PC-3 (cell line): ENCODE data around the gene DMTF1. TPM values are rescaled to one million over a fixed set of nuclear protein-coding genes. Genes with fewer than 3 reads are reported as not detected.
"Not testable (repeated sequence)": the region's sequence is repeated elsewhere in the genome, so short reads cannot be mapped to it uniquely, and the experiment has no call there.

Source experiments
- ATAC-seq: fragments of 200-7000 bp; cut with Tn5 transposase; 2 replicates; pipeline ENCODE4 v1.9.1; 2020; ENCODE audit warnings: mild to moderate bottlenecking, moderate library complexity
- BruUV-seq: library from RNA; stranded (reverse); fragments of 400-500 nt; replicated peaks from 2 replicates; lab custom pipeline; 2021; lab: Mats Ljungman, UMichigan
- CTCF ChIA-PET: fragments of 300-600 bp; sonication (Branson Sonifier 250); formaldehyde crosslinking; loops from one replicate; lab custom pipeline; 2022; ENCODE audit warnings: antibody characterized with exemption; lab: Charles Lee
- POLR2A ChIA-PET: fragments of 300-600 bp; sonication (Branson Sonifier 250); formaldehyde crosslinking; loops from one replicate; lab custom pipeline; 2022; ENCODE audit warnings: antibody characterized with exemption; ENCODE audit not compliant: unreplicated experiment; lab: Charles Lee
- DNase-seq: peaks from one replicate; pipeline ENCODE4 v3.0.0-alpha.2; 2015
- H2AFZ ChIP-seq: fragments of 300-600 bp; sonication (generic); 2 replicates; pipeline ENCODE4 v1.6.0; 2016; ENCODE audit warnings: antibody characterized with exemption, low read length
- H3F3A ChIP-seq: fragments of 300-600 bp; sonication (generic); one replicate; pipeline ENCODE4 v1.6.0; 2017; ENCODE audit warnings: antibody characterized with exemption, low read length, control low read depth, mild to moderate bottlenecking; ENCODE audit not compliant: unreplicated experiment
- H3K27ac ChIP-seq: fragments of 300-600 bp; sonication (generic); 2 replicates; pipeline ENCODE4 v1.5.1; 2016; ENCODE audit warnings: mild to moderate bottlenecking, low read length
- H3K27me3 ChIP-seq: fragments of 300-600 bp; sonication (generic); 2 replicates; pipeline ENCODE4 v1.6.1; 2016; ENCODE audit warnings: low read length, mixed read lengths
- H3K36me3 ChIP-seq: fragments of 300-600 bp; sonication (generic); 2 replicates; pipeline ENCODE4 v1.6.1; 2016; ENCODE audit warnings: low read depth, mixed run types, low read length, mixed read lengths
- H3K4me1 ChIP-seq: fragments of 300-600 bp; sonication (generic); 2 replicates; pipeline ENCODE4 v1.5.1; 2016; ENCODE audit warnings: low read length; ENCODE audit not compliant: insufficient read depth
- H3K4me2 ChIP-seq: fragments of 300-600 bp; sonication (generic); 2 replicates; pipeline ENCODE4 v1.6.0; 2016; ENCODE audit warnings: low read length
- H3K4me3 ChIP-seq: fragments of 300-600 bp; sonication (generic); 2 replicates; pipeline ENCODE4 v1.5.1; 2016; ENCODE audit warnings: mild to moderate bottlenecking, low read length, mixed read lengths
- H3K79me2 ChIP-seq: fragments of 300-600 bp; sonication (generic); 2 replicates; pipeline ENCODE4 v1.6.1; 2017; ENCODE audit warnings: low read length, mixed read lengths
- H3K9ac ChIP-seq: fragments of 300-600 bp; sonication (generic); 2 replicates; pipeline ENCODE4 v1.6.0; 2016; ENCODE audit warnings: mild to moderate bottlenecking, low read length
- H3K9me2 ChIP-seq: fragments of 300-600 bp; sonication (generic); replicated peaks from 2 replicates; pipeline ENCODE4 v1.6.1; 2016; ENCODE audit warnings: mixed run types, low read length, mixed read lengths
- H3K9me3 ChIP-seq: fragments of 300-600 bp; sonication (generic); 2 replicates; pipeline ENCODE4 v1.6.1; 2016; ENCODE audit warnings: low read length, mixed read lengths
- H4K20me1 ChIP-seq: fragments of 300-600 bp; sonication (generic); 2 replicates; pipeline ENCODE4 v1.6.1; 2016; ENCODE audit warnings: low read length, mixed read lengths
- CTCF ChIP-seq: fragments of 300-600 bp; sonication (generic); conservative IDR thresholded peaks from 2 replicates; pipeline ENCODE4 v1.5.1; 2017; ENCODE audit warnings: antibody characterized with exemption, low read depth, mild to moderate bottlenecking, low read length
- EZH2 ChIP-seq: fragments of 300-600 bp; sonication (generic); IDR thresholded peaks from one replicate; pipeline ENCODE4 v1.6.1; 2017; ENCODE audit warnings: antibody characterized with exemption, mild to moderate bottlenecking, low read length; ENCODE audit not compliant: unreplicated experiment
- EZH2phosphoT487 ChIP-seq: fragments of 300-600 bp; sonication (generic); IDR thresholded peaks from 2 replicates; pipeline ENCODE4 v1.6.1; 2018; ENCODE audit warnings: mild to moderate bottlenecking, antibody characterized with exemption, low read length, borderline replicate concordance
- intact Hi-C: fragments of 100-400 bp; cut with micrococcal nuclease; formaldehyde crosslinking; loops from 2 replicates; pipeline ENCODE4 v1.9.0; 2023
- total RNA-seq: library from RNA; depleted of rRNA; stranded (reverse); fragments of >200 nt; gene quantifications from 2 replicates; pipeline ENCODE4 v1.2.3, GENCODE V29; 2014

The DMTF1 gene
- total RNA-seq, 1 experiment from 2014 or later, result 43.6 TPM

DNA sequence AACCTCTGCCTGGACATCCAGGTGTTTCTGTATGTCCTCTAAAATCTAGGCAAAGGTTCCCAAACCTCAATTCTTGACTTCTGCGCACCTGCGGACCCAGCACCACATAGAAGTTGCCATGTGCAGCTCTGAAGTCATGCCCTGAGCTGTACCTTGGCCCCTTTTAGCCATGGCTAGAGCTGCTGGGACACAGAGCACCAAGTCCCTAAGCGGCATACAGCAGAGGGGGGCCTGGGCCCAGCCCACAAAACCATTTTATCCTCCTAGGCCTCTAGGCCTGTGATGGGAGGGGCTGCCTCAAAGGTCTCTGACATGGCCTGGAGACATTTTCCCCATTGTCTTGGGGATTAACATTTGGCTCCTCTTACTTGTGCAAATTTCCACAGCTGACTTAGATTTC is 52.7 kb downstream of the DMTF1 start:
- CTCF ChIA-PET, result interaction anchor here (0.6 kb wide), 1 partner anchor 12 kb away, joined by 3 read pairs; no protein-coding TSS in a partner anchor
- no peak for ATAC-seq
- Histone ChIP-seq H3K9ac (no peak overlapping the region), H3K9me2 (no peaks in the 10 kb centered on the region), H3K27ac (no peak overlapping the region), H3K27me3 (no peaks in the 10 kb centered on the region), H3K4me1 (peaks cover 4% of the 10 kb centered on the region; the same call in 1 of the 2 replicates), H3K79me2 (peaks cover 15% of the 10 kb centered on the region), H3K9me3 (peaks cover 10% of the 10 kb centered on the region; the same call in 1 of the 2 replicates), H3K4me3 (no peak overlapping the region), H3K36me3 (peaks cover 30% of the 10 kb centered on the region), H2AFZ (no peak overlapping the region), H3F3A (peaks cover 3% of the 10 kb centered on the region), H3K4me2 (no peak overlapping the region), H4K20me1 (no peaks in the 10 kb centered on the region)
- BruUV-seq, result no TSS peak
- intact Hi-C loops, result no loop called here
- TF ChIP-seq CTCF, result no peak
- no peak for TF ChIP-seq EZH2
- no peak for TF ChIP-seq EZH2phosphoT487
- POLR2A ChIA-PET, result no interaction called here
- DNase-seq, result no peak

- POLR2A ChIA-PET, H3K4me2 ChIP-seq, H3K27ac ChIP-seq, H3K9me2 ChIP-seq, H3K9ac ChIP-seq, H2AFZ ChIP-seq, CTCF ChIA-PET, H4K20me1 ChIP-seq, intact Hi-C loops, BruUV-seq, H3K27me3 ChIP-seq, DNase-seq, H3F3A ChIP-seq, H3K4me1 ChIP-seq, ATAC-seq, H3K4me3 ChIP-seq: not testable (repeated sequence)
- peaks cover 14% of the 10 kb centered on the region for H3K79me2 ChIP-seq
- H3K36me3 ChIP-seq, result peaks cover 26% of the 10 kb centered on the region
- H3K9me3 ChIP-seq, result peaks cover 10% of the 10 kb centered on the region; the same call in 1 of the 2 replicates
These were observed 53.4 kb downstream of the DMTF1 start for GRCh38 chr7:87205701-87206100.

- peaks cover 4% of the 10 kb centered on the region; the same call in 1 of the 2 replicates for H3K4me1 ChIP-seq
- H2AFZ ChIP-seq, result no peak overlapping the region
- H3K4me3 ChIP-seq, result no peak overlapping the region
- peaks cover 10% of the 10 kb centered on the region; the same call in 1 of the 2 replicates for H3K9me3 ChIP-seq
- peaks cover 3% of the 10 kb centered on the region for H3F3A ChIP-seq
- intact Hi-C loops, result no loop called here
- POLR2A ChIA-PET, result no interaction called here
- CTCF ChIA-PET, result no interaction called here
- H3K9me2 ChIP-seq, result no peaks in the 10 kb centered on the region
- no peak for TF ChIP-seq EZH2phosphoT487
- no peak for TF ChIP-seq EZH2
- no peak for TF ChIP-seq CTCF
- peak; percentile 82 for ATAC-seq
- H3K27me3 ChIP-seq, result no peaks in the 10 kb centered on the region
- peaks cover 26% of the 10 kb centered on the region for H3K36me3 ChIP-seq
- no peak overlapping the region for H3K27ac ChIP-seq
- DNase-seq, result peak; percentile 47
- H4K20me1 ChIP-seq, result no peaks in the 10 kb centered on the region
- H3K79me2 ChIP-seq, result peaks cover 7% of the 10 kb centered on the region
- no TSS peak for BruUV-seq
- H3K4me2 ChIP-seq, result no peak overlapping the region
- no peak overlapping the region for H3K9ac ChIP-seq
These were observed 54.1 kb downstream of the DMTF1 start for GRCh38 chr7:87206361-87206760.
